Right atrium auricular region (tissue), 2 donors: ENCODE results near the gene EIPR1. TPM values are rescaled to one million over a fixed set of nuclear protein-coding genes. Genes with fewer than 3 reads are reported as not detected.

Experiments used
- DNase-seq: peaks from one replicate; pipeline ENCODE4 v3.0.0-alpha.2; 2019; ENCODE audit warnings: low spot score
- H3K27ac ChIP-seq, 2 donors: fragments of 200-600 bp; sonication (generic); 1 replicate in 1 of 2; 2 replicates in 1 of 2; pipeline ENCODE4 v1.5.1; 2016 to 2019
- H3K27me3 ChIP-seq, 2 donors: fragments of 200-600 bp; sonication (generic); one replicate each; pipeline versions ENCODE4 v1.5.1 to v1.6.0; 2017 to 2019
- H3K36me3 ChIP-seq: fragments of 200-600 bp; sonication (generic); one replicate; pipeline ENCODE4 v1.5.1; 2016
- H3K4me1 ChIP-seq, 2 donors: fragments of 200-600 bp; sonication (generic); one replicate each; pipeline versions ENCODE4 v1.5.1 to v1.6.0; 2017 to 2019
- H3K4me3 ChIP-seq, 2 donors: fragments of 200-600 bp; sonication (generic); 1 replicate in 1 of 2; 2 replicates in 1 of 2; pipeline ENCODE4 v1.5.1; 2017 to 2019; ENCODE audit warnings: mild to moderate bottlenecking in 1 of 2, moderate library complexity in 1 of 2
- H3K9me3 ChIP-seq, 2 donors: fragments of 200-600 bp; sonication (generic); one replicate each; pipeline ENCODE4 v1.5.1; 2019
- total RNA-seq, 2 donors: library from RNA; depleted of rRNA; stranded (reverse); fragments of >200 nt; gene quantifications; one replicate each; pipeline ENCODE4 v1.1.0, GENCODE V29; 2016
- TF ChIP-seq, protein P1 (sequence below), 2 donors: fragments of 200-600 bp; sonication (generic); IDR thresholded peaks; one replicate each; pipeline ENCODE4 v1.5.1; 2019; ENCODE audit warnings: antibody characterized with exemption in 2 of 2

The EIPR1 gene
- total RNA-seq, 2 donors from 2014 or later = 13.2 to 13.6 TPM

DNA sequence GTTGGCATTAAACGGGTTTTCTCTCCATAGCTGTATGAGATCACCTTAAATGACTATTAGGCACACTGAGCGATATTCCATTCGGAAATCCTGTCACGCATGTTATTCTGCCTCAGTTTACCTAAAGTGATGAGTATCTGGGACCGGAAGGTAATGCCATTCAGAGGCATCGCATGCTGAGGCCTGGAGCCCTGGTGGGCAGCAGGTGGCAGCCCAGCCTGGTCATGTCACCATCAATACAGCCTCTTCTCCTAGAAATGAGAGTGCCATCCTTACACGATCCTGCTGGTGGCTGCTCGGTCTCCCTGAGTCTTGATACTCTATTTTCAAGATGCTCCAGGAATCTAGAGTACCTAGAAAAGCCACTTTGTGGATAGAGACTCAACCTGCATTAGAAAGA lies 119.8 kb downstream of the EIPR1 start:
- Histone ChIP-seq H3K36me3 (no peaks in the 10 kb centered on the region), H3K27me3 (no peaks in the 10 kb centered on the region), H3K4me1 (no peaks in the 10 kb centered on the region), H3K4me3 (no peak overlapping the region), H3K9me3 (no peaks in the 10 kb centered on the region), H3K27ac (no peak overlapping the region)
- TF ChIP-seq, protein P1, sequence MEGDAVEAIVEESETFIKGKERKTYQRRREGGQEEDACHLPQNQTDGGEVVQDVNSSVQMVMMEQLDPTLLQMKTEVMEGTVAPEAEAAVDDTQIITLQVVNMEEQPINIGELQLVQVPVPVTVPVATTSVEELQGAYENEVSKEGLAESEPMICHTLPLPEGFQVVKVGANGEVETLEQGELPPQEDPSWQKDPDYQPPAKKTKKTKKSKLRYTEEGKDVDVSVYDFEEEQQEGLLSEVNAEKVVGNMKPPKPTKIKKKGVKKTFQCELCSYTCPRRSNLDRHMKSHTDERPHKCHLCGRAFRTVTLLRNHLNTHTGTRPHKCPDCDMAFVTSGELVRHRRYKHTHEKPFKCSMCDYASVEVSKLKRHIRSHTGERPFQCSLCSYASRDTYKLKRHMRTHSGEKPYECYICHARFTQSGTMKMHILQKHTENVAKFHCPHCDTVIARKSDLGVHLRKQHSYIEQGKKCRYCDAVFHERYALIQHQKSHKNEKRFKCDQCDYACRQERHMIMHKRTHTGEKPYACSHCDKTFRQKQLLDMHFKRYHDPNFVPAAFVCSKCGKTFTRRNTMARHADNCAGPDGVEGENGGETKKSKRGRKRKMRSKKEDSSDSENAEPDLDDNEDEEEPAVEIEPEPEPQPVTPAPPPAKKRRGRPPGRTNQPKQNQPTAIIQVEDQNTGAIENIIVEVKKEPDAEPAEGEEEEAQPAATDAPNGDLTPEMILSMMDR (IDR thresholded peaks at IDR 0.05) = no peak
- no peak for DNase-seq

- Histone ChIP-seq H3K4me1 (no peaks in the 10 kb centered on the region), H3K4me3 (no peak overlapping the region), H3K36me3 (no peaks in the 10 kb centered on the region), H3K27me3 (no peaks in the 10 kb centered on the region), H3K9me3 (no peaks in the 10 kb centered on the region), H3K27ac (no peak overlapping the region)
- TF ChIP-seq, protein P1 (IDR thresholded peaks at IDR 0.05) = no peak
- DNase-seq = no peak
Measured at GRCh38 chr2:3257166-3257565, 120.5 kb downstream of the EIPR1 start.

GRCh38 chr2:3256605-3257004 lies 121.0 kb downstream of the EIPR1 start:
- no peaks in the 10 kb centered on the region for H3K4me1 ChIP-seq
- no peak for DNase-seq
- no peak overlapping the region for H3K4me3 ChIP-seq
- H3K27ac ChIP-seq = no peak overlapping the region
- TF ChIP-seq, protein P1 (IDR thresholded peaks at IDR 0.05) = no peak
- H3K9me3 ChIP-seq = no peaks in the 10 kb centered on the region
- H3K27me3 ChIP-seq = no peaks in the 10 kb centered on the region
- H3K36me3 ChIP-seq = no peaks in the 10 kb centered on the region

- Histone ChIP-seq H3K27ac (no peak overlapping the region), H3K4me3 (no peak overlapping the region), H3K36me3 (no peaks in the 10 kb centered on the region), H3K27me3 (no peaks in the 10 kb centered on the region), H3K4me1 (no peaks in the 10 kb centered on the region), H3K9me3 (no peaks in the 10 kb centered on the region)
- DNase-seq = no peak
- TF ChIP-seq, protein P1 (IDR thresholded peaks at IDR 0.05) = no peak
Measured at GRCh38 chr2:3256157-3256556, 121.5 kb downstream of the EIPR1 start.

DNA sequence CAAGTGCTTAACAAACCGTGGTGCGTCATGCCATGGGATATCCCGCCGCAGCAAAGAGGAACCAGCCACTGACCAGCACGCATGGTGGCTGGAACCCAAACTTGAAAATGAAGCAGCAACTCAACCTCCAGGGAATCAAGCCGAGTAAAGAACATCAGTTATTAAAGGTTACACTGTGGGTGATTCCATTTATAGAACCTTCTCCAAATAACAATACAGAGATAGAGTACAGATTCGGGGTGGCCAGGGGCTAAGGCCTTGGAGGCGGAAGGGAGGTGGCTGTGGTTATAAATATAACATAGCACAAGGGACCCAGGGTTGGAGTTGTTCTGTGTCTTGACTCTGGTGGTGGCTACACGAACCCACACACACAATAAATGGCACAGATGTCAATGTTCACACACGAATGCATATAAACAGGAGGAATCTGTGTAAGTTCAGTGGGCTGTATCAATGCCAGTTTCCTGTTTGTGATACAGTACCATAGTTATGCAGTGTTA lies 123.1 kb downstream of the EIPR1 start:
- no peaks in the 10 kb centered on the region for H3K27me3 ChIP-seq
- H3K27ac ChIP-seq = no peak overlapping the region
- TF ChIP-seq, protein P1 (IDR thresholded peaks at IDR 0.05) = no peak
- peaks cover 0 to 10% of the 10 kb centered on the region in 2 donors for H3K9me3 ChIP-seq
- no peak overlapping the region for H3K4me3 ChIP-seq
- H3K36me3 ChIP-seq = no peaks in the 10 kb centered on the region
- no peaks in the 10 kb centered on the region for H3K4me1 ChIP-seq
- no peak for DNase-seq

GRCh38 chr2:3253913-3254441 lies 123.6 kb downstream of the EIPR1 start:
- DNase-seq = no peak
- Histone ChIP-seq H3K36me3 (no peaks in the 10 kb centered on the region), H3K4me1 (no peaks in the 10 kb centered on the region), H3K27me3 (no peaks in the 10 kb centered on the region), H3K9me3 (peaks cover 0 to 15% of the 10 kb centered on the region in 2 donors), H3K27ac (no peak overlapping the region), H3K4me3 (no peak overlapping the region)
- TF ChIP-seq, protein P1 (IDR thresholded peaks at IDR 0.05) = no peak
